WERI-Rb-1 (cell line): ENCODE data around the gene LFNG.
A peak's percentile ranks its signal among the peaks of the same experiment; 100 is the strongest.

Source experiments
- DNase-seq: peaks from one replicate; pipeline ENCODE4 v3.0.0-alpha.2; 2020
- H3K27ac ChIP-seq: fragments of 250-450 bp; sonication (Bioruptor Pico); 2 replicates; pipeline ENCODE4 v1.5.1; 2020; ENCODE audit warnings: mild to moderate bottlenecking, moderate library complexity
- H3K27me3 ChIP-seq: fragments of 250-450 bp; sonication (Bioruptor Pico); 2 replicates; pipeline ENCODE4 v1.5.1; 2021; ENCODE audit warnings: mild to moderate bottlenecking, low read depth, moderate library complexity; ENCODE audit not compliant: insufficient read depth, severe bottlenecking
- H3K36me3 ChIP-seq: fragments of 250-450 bp; sonication (Bioruptor Pico); 2 replicates; pipeline ENCODE4 v1.5.1; 2020; ENCODE audit warnings: mild to moderate bottlenecking, moderate library complexity
- H3K4me3 ChIP-seq: 2 replicates; pipeline ENCODE4 v1.5.1; 2011; ENCODE audit warnings: low read depth, mild to moderate bottlenecking, control low read depth, low read length
- H3K9me3 ChIP-seq: fragments of 250-450 bp; sonication (Bioruptor Pico); 2 replicates; pipeline ENCODE4 v1.5.1; 2021; ENCODE audit warnings: mild to moderate bottlenecking, moderate library complexity; ENCODE audit not compliant: severe bottlenecking
- TF ChIP-seq, protein P1 (sequence below): IDR thresholded peaks from 2 replicates; pipeline ENCODE4 v1.5.1; 2011; ENCODE audit warnings: low read depth, mild to moderate bottlenecking, control low read depth, inconsistent platforms, low read length

The LFNG gene

DNA sequence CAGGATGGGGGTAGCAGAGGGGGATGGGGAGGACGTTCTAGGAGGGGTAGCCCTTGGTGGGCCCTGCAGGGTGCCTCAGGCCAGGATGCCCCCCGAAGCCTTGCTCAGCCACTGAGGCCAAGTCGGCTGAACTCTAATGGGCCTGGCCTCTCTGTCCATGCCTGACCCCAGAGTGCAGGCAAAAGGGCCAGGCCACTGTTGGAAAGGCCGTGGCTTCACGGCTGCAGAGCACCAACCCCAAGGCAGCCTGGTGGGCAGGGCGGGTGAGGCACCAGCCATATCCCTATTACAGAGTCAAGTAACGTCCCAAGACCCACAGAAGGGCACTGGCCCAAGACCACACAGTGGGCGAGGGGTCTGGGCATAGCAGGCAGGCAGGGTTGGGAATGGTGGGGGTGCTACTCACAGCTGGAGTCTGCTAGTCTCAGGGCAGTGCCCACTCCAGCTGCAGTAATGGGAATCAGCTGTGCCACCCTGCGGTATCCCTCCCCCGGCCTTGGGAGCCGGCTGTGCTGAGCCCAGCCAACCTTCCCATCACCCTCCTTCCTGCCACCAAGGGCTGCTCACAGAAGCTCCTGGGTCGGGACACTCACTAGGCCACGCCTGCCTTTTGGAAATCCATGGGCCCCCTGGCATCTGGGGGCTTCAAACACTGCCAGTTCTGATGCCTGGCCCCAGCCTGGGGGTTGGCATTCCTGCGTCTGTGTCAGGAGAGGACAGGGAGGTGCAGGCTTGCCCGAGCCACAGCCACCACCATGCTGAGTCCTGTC lies 4.0 kb upstream of the LFNG start:
- Histone ChIP-seq H3K9me3 (no peaks in the 10 kb centered on the region), H3K27me3 (no peaks in the 10 kb centered on the region), H3K4me3 (no peak overlapping the region), H3K27ac (0 out of 2 replicates have a peak overlapping the region, but pooled peaks have one; percentile 12), H3K36me3 (no peaks in the 10 kb centered on the region)
- DNase-seq = no peak
- TF ChIP-seq, protein P1, sequence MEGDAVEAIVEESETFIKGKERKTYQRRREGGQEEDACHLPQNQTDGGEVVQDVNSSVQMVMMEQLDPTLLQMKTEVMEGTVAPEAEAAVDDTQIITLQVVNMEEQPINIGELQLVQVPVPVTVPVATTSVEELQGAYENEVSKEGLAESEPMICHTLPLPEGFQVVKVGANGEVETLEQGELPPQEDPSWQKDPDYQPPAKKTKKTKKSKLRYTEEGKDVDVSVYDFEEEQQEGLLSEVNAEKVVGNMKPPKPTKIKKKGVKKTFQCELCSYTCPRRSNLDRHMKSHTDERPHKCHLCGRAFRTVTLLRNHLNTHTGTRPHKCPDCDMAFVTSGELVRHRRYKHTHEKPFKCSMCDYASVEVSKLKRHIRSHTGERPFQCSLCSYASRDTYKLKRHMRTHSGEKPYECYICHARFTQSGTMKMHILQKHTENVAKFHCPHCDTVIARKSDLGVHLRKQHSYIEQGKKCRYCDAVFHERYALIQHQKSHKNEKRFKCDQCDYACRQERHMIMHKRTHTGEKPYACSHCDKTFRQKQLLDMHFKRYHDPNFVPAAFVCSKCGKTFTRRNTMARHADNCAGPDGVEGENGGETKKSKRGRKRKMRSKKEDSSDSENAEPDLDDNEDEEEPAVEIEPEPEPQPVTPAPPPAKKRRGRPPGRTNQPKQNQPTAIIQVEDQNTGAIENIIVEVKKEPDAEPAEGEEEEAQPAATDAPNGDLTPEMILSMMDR = no peak

- H3K27me3 ChIP-seq = no peaks in the 10 kb centered on the region
- H3K36me3 ChIP-seq = no peaks in the 10 kb centered on the region
- no peak for DNase-seq
- H3K4me3 ChIP-seq = no peak overlapping the region
- no peaks in the 10 kb centered on the region for H3K9me3 ChIP-seq
- H3K27ac ChIP-seq = peak overlapping the region; percentile 66; the same call in 1 of the 2 replicates
- TF ChIP-seq, protein P1 = no peak
Measured at GRCh38 chr7:2516194-2516555, 3.4 kb upstream of the LFNG start.

- H3K4me3 ChIP-seq = no peak overlapping the region
- DNase-seq = no peak
- no peaks in the 10 kb centered on the region for H3K9me3 ChIP-seq
- no peaks in the 10 kb centered on the region for H3K27me3 ChIP-seq
- TF ChIP-seq, protein P1 = no peak
- peak overlapping the region; percentile 66 for H3K27ac ChIP-seq
- peaks cover 7% of the 10 kb centered on the region for H3K36me3 ChIP-seq
Measured at GRCh38 chr7:2517026-2517425, 2.5 kb upstream of the LFNG start.

GRCh38 chr7:2517678-2518507 lies 1.7 kb upstream of the LFNG start:
- Histone ChIP-seq H3K9me3 (no peaks in the 10 kb centered on the region), H3K27ac (peak overlapping the region; percentile 66), H3K4me3 (no peak overlapping the region), H3K36me3 (peaks cover 9% of the 10 kb centered on the region), H3K27me3 (no peaks in the 10 kb centered on the region)
- peak; percentile 84 for DNase-seq
- TF ChIP-seq, protein P1 = peak; percentile 12; the same call in 1 of the 2 replicates

DNA sequence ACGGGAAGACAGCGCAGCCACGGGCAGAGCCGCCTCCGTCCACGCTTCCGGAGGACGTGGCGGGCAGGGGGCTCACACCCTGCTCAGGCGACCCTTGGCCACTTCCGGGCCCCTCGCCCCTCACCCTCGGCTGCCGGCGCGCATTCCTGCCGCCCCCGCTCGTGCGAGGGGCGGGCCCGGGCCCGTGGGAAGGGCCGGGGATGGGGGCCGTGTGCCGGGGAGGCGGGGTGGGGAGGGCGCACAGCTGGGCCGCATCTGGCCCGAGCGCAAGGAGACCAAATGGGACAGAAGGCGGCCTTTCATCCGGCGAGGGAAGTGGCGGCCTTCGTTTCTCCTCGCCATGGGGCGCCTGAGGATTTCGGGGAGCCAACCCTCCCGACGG lies 846 bp upstream of the LFNG start:
- H3K27ac ChIP-seq = peak overlapping the region; percentile 68

More for the DNA sequence above, 846 bp upstream of the LFNG start:
- DNase-seq = no peak
- H3K36me3 ChIP-seq = peaks cover 10% of the 10 kb centered on the region
- no peaks in the 10 kb centered on the region for H3K27me3 ChIP-seq
- no peak overlapping the region; the same call in 1 of the 2 replicates for H3K4me3 ChIP-seq
- TF ChIP-seq, protein P1 = no peak
- H3K9me3 ChIP-seq = no peaks in the 10 kb centered on the region
